HepG2 (cell line): ENCODE results near the gene CFAP70. TPM values are rescaled to one million over a fixed set of nuclear protein-coding genes. Genes with fewer than 3 reads are reported as not detected.

ENCODE experiments used
- ATAC-seq: fragments of 200-7000 bp; cut with Tn5 transposase; 3 replicates; pipeline ENCODE4 v1.9.1; 2020; ENCODE audit warnings: mild to moderate bottlenecking, moderate library complexity
- BruUV-seq: library from RNA; stranded (reverse); fragments of 400-500 nt; replicated peaks from 2 replicates; lab custom pipeline; 2021; lab: Mats Ljungman, UMichigan
- CTCF ChIA-PET: fragments of 300-600 bp; formaldehyde crosslinking; extraction: SDS; loops from one replicate; lab custom pipeline; 2021; ENCODE audit warnings: low total read pairs, inconsistent platforms, low intra/inter-chr PET ratio; lab: Yijun Ruan, JAX
- POLR2A ChIA-PET: fragments of 350-600 bp; sonication (Branson Sonifier 250); formaldehyde crosslinking; loops from one replicate; lab custom pipeline; 2020; ENCODE audit warnings: antibody characterized with exemption, inconsistent platforms; lab: Yijun Ruan, JAX
- DNase-seq: peaks from one replicate; pipeline ENCODE4 v3.0.0-alpha.2; 2015; ENCODE audit warnings: low spot score
- FAIRE-seq: peaks from 3 replicates; lab custom pipeline; 2011; peaks lifted over from hg19 to GRCh38; lab: Jason Lieb, UNC
- H2AFZ ChIP-seq: one replicate; pipeline ENCODE4 v1.6.1; 2011; ENCODE audit warnings: low read length, inconsistent platforms
- H3K27ac ChIP-seq: fragments of 300-600 bp; 3 replicates; pipeline ENCODE4 v1.8.0; 2011; ENCODE audit warnings: mixed run types, mild to moderate bottlenecking, mixed read lengths, low read length, inconsistent platforms; ENCODE audit not compliant: insufficient read depth; ENCODE audit errors: extremely low read length
- H3K27me3 ChIP-seq, 2 experiments: fragments of 200-600 bp in 1 of 2; 2 replicates in 1 of 2; 3 replicates in 1 of 2; pipeline versions ENCODE4 v1.6.0 to v1.8.0; 2011; ENCODE audit warnings: low read length in 2 of 2, mild to moderate bottlenecking in 2 of 2, moderate library complexity in 2 of 2, inconsistent platforms in 1 of 2; ENCODE audit not compliant: insufficient read depth in 2 of 2, control insufficient read depth in 1 of 2
- H3K36me3 ChIP-seq, 2 experiments: fragments of 200-600 bp in 1 of 2; replicated peaks in 1 of 2; 2 replicates in 1 of 2; 3 replicates in 1 of 2; pipeline versions ENCODE4 v1.5.1 to v1.8.0; 2011; ENCODE audit warnings: low read length in 2 of 2, inconsistent platforms in 1 of 2; ENCODE audit not compliant: insufficient read depth in 2 of 2, control insufficient read depth in 1 of 2
- H3K4me1 ChIP-seq: 2 replicates; pipeline ENCODE4 v1.5.1; 2012; ENCODE audit warnings: low read length, inconsistent platforms; ENCODE audit not compliant: insufficient read depth
- H3K4me2 ChIP-seq: 2 replicates; pipeline ENCODE4 v1.6.0; 2011; ENCODE audit warnings: low read depth, low read length, inconsistent platforms
- H3K4me3 ChIP-seq, 3 experiments: fragments of 200-600 bp in 1 of 3; sonication (generic), shearing (Covaris generic) in 1 of 3; replicated peaks in 1 of 3; 2 replicates each; pipeline ENCODE4 v1.5.1; 2011 to 2016; ENCODE audit warnings: low read length in 3 of 3, inconsistent platforms in 2 of 3, low read depth in 2 of 3, mild to moderate bottlenecking in 2 of 3, control low read depth in 1 of 3, mixed read lengths in 1 of 3; ENCODE audit not compliant: insufficient read depth in 1 of 3
- H3K79me2 ChIP-seq: one replicate; pipeline ENCODE4 v1.6.1; 2011; ENCODE audit warnings: low read length, inconsistent platforms; ENCODE audit not compliant: insufficient read depth
- H3K9ac ChIP-seq: 2 replicates; pipeline ENCODE4 v1.6.0; 2011; ENCODE audit warnings: mild to moderate bottlenecking, low read depth, low read length, inconsistent platforms; ENCODE audit not compliant: insufficient read depth
- H3K9me3 ChIP-seq: 2 replicates; pipeline ENCODE4 v1.5.1; 2012; ENCODE audit warnings: mild to moderate bottlenecking, low read length
- H4K20me1 ChIP-seq: 2 replicates; pipeline ENCODE4 v1.6.0; 2011; ENCODE audit warnings: inconsistent platforms, mild to moderate bottlenecking, low read length, moderate library complexity; ENCODE audit not compliant: insufficient read depth
- ATF1 ChIP-seq: IDR thresholded peaks from 2 replicates; pipeline ENCODE4 v1.6.1; 2016; ENCODE audit warnings: mild to moderate bottlenecking, control low read depth
- CENPX ChIP-seq: sonication (generic); formaldehyde crosslinking; IDR thresholded peaks from 2 replicates; pipeline ENCODE4 v1.9.0; 2021; ENCODE audit warnings: mild to moderate bottlenecking, missing genetic modification reagents, moderate library complexity
- FOXA1 ChIP-seq, 2 experiments: fragments of 450-650 bp in 1 of 2; sonication (generic) in 1 of 2; formaldehyde crosslinking in 1 of 2; IDR thresholded peaks; 2 replicates each; pipeline versions ENCODE4 v1.4.0 to v1.6.1; 2016 to 2020; ENCODE audit warnings: missing genetic modification reagents in 1 of 2
- HNF4A ChIP-seq: sonication (generic); formaldehyde crosslinking; IDR thresholded peaks from 2 replicates; pipeline ENCODE4 v1.4.0; 2020; ENCODE audit warnings: missing genetic modification reagents
- KDM5A ChIP-seq: fragments of 200-600 bp; sonication (generic); IDR thresholded peaks from 2 replicates; pipeline ENCODE4 v1.7.0; 2018; ENCODE audit warnings: antibody characterized with exemption, mild to moderate bottlenecking, low read length, borderline replicate concordance
- MEIS1 ChIP-seq: sonication (generic); formaldehyde crosslinking; IDR thresholded peaks from 2 replicates; pipeline ENCODE4 v1.9.0; 2021; ENCODE audit warnings: mild to moderate bottlenecking, missing genetic modification reagents, moderate library complexity, borderline replicate concordance
- MIER3 ChIP-seq: IDR thresholded peaks from 2 replicates; pipeline ENCODE4 v1.6.1; 2016; ENCODE audit warnings: missing compliant biosample characterization, borderline replicate concordance
- SNAI1 ChIP-seq: sonication (generic); formaldehyde crosslinking; IDR thresholded peaks from 2 replicates; pipeline ENCODE4 v1.5.0; 2020; ENCODE audit warnings: mild to moderate bottlenecking, missing genetic modification reagents, borderline replicate concordance
- SOX5 ChIP-seq: IDR thresholded peaks from 2 replicates; pipeline ENCODE4 v1.6.1; 2016; ENCODE audit warnings: borderline replicate concordance
- ZNF564 ChIP-seq: sonication (generic); formaldehyde crosslinking; IDR thresholded peaks from 2 replicates; pipeline ENCODE4 v1.8.1; 2023; ENCODE audit warnings: mild to moderate bottlenecking, missing genetic modification reagents
- ZNF598 ChIP-seq: sonication (generic); formaldehyde crosslinking; IDR thresholded peaks from 2 replicates; pipeline ENCODE4 v1.5.1; 2020; ENCODE audit warnings: mild to moderate bottlenecking, missing genetic modification reagents, borderline replicate concordance
- ZNF777 ChIP-seq: sonication (generic); formaldehyde crosslinking; IDR thresholded peaks from 2 replicates; pipeline ENCODE4 v1.4.0; 2020; ENCODE audit warnings: missing genetic modification reagents
- ZNF782 ChIP-seq: sonication (generic); formaldehyde crosslinking; IDR thresholded peaks from 2 replicates; pipeline ENCODE4 v1.4.0; 2020; ENCODE audit warnings: missing genetic modification reagents, mild to moderate bottlenecking, borderline replicate concordance
- ZNF883 ChIP-seq: sonication (generic); formaldehyde crosslinking; IDR thresholded peaks from 2 replicates; pipeline ENCODE4 v1.5.1; 2020; ENCODE audit warnings: mild to moderate bottlenecking, missing genetic modification reagents; ENCODE audit errors: not compliant biosample characterization
- ZSCAN21 ChIP-seq: sonication (generic); formaldehyde crosslinking; IDR thresholded peaks from 2 replicates; pipeline ENCODE4 v1.8.0; 2022; ENCODE audit warnings: mild to moderate bottlenecking, missing genetic modification reagents, moderate library complexity, borderline replicate concordance
- WGBS: methylation state at CpG from one replicate; pipeline ENCODE4 v1.1.6; 2017; ENCODE audit warnings: low lambda C conversion rate; 5-methylcytosine and 5-hydroxymethylcytosine counted together
- in situ Hi-C: cut with HindIII; loops from 2 replicates; pipeline ENCODE4 v1.10.0; 2017; ENCODE audit warnings: low pct_unique_long_range_greater_than_20kb; ENCODE audit not compliant: extremely low pct_ligation_motif_present
- intact Hi-C: fragments of 100-400 bp; cut with micrococcal nuclease; formaldehyde crosslinking; loops from one replicate; pipeline ENCODE4 v1.10.0; 2022; ENCODE audit not compliant: unreplicated experiment
- polyA plus RNA-seq, 8 experiments: library from polyadenylated mRNA; depleted of rRNA in 3 of 8; stranded (reverse) in 7 of 8; unstranded in 1 of 8; fragments of >200 nt; fragmentation: Illumina TruSeq in 4 of 8; extraction: Trizol in 4 of 8; gene quantifications; 2 replicates each; pipeline versions ENCODE4 v1.2.1 to v1.2.3, GENCODE V29; 2011 to 2016; ENCODE audit warnings: low read depth in 4 of 8, missing spikeins in 1 of 8, mixed read lengths in 1 of 8; ENCODE audit not compliant: insufficient read depth in 1 of 8
- total RNA-seq, 5 experiments: library from RNA; depleted of rRNA; stranded (reverse); fragments of >200 nt; fragmentation: Illumina TruSeq; extraction: Trizol; gene quantifications; 2 replicates each; pipeline ENCODE4 v1.2.3, GENCODE V29; 2016; ENCODE audit warnings: low read depth in 1 of 5
- TF ChIP-seq, protein P1 (sequence below), 2 experiments: fragments of 450-650 bp in 1 of 2; sonication (generic) in 1 of 2; formaldehyde crosslinking; IDR thresholded peaks; 2 replicates each; pipeline versions ENCODE4 v1.5.0 to v1.8.0; 2020 to 2022; ENCODE audit warnings: mild to moderate bottlenecking in 1 of 2, missing genetic modification reagents in 1 of 2
- TF ChIP-seq, protein P2 (sequence below): sonication (generic); formaldehyde crosslinking; IDR thresholded peaks from 2 replicates; pipeline ENCODE4 v1.5.0; 2020; ENCODE audit warnings: mild to moderate bottlenecking, missing genetic modification reagents
- TF ChIP-seq, protein P3 (sequence below): IDR thresholded peaks from 2 replicates; pipeline ENCODE4 v1.6.1; 2016; ENCODE audit warnings: low read depth
- TF ChIP-seq, protein P4 (sequence below): IDR thresholded peaks from 2 replicates; pipeline ENCODE4 v1.6.1; 2016

Gene CFAP70
- total and polyA plus RNA-seq, 2 of the 13 experiments (the other 11 are each of a cell fraction or from before 2014, with no cell fraction given) = 0.27 to 0.38 TPM

DNA sequence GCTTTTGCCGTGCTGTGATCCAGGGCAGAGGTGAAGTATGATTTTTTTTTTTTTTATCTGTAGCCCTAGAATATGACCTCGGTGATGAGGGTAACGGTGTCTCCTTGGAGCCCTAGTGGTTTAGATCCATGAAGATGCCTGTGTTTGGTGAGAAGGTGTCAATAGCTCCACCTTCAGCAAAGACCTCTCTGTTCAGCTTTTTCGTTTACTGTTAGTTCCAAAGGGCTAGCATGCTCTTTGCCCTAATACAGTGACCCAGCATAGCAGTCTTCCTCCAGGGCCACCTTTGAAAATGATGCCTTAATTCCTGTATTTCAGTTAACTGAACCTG lies 105.5 kb downstream of the CFAP70 start:
- FAIRE-seq (peak; percentile 97), ATAC-seq (peak; percentile 33), DNase-seq (peak; percentile 30)
- peaks cover 27% of the 10 kb centered on the region for H3K4me1 ChIP-seq
- H3K79me2 ChIP-seq = peaks cover 33% of the 10 kb centered on the region
- BruUV-seq = no TSS peak
- no peaks in the 10 kb centered on the region; a peak in 1 of 5 replicates for H3K27me3 ChIP-seq
- in situ Hi-C loops = loop anchor here (10.0 to 25.0 kb wide), 2 partner anchors 242 to 384 kb away; partner anchors contain the start of genes MYOZ1 and PPP3CB
- peaks cover 0 to 8% of the 10 kb centered on the region in 2 experiments; a peak in 2 of 5 replicates for H3K36me3 ChIP-seq
- WGBS = 0% methylated on average over 4 of the region's 4 CpGs
- peak overlapping the region; percentile 78 to 92 (median 84) for H3K4me3 ChIP-seq
- peak overlapping the region; percentile 95 for H3K4me2 ChIP-seq
- peak overlapping the region; percentile 88 for H3K27ac ChIP-seq
- intact Hi-C loops = no loop called here
- POLR2A ChIA-PET = interaction anchor here (0.9 to 2.9 kb wide), 2 partner anchors 10 to 160 kb away, joined by 6 to 21 read pairs; no protein-coding TSS in a partner anchor
- no peaks in the 10 kb centered on the region for H4K20me1 ChIP-seq
- peak overlapping the region; percentile 99 for H3K9ac ChIP-seq
- CTCF ChIA-PET = no interaction called here
- no peaks in the 10 kb centered on the region for H3K9me3 ChIP-seq
- peak overlapping the region; percentile 42 for H2AFZ ChIP-seq
- TF ChIP-seq ATF1 (CRISPR knock-in tag) (no peak), ZNF782 (CRISPR knock-in tag) (no peak), FOXA1 (IDR thresholded peaks at IDR 0.05) (no peak), FOXA1 (CRISPR knock-in tag; IDR thresholded peaks at IDR 0.05) (peak; percentile 10; the same call in 1 of the 2 replicates), ZNF598 (CRISPR knock-in tag) (no peak), HNF4A (CRISPR knock-in tag) (peak; percentile 44; the same call in 1 of the 2 replicates), ZNF777 (no peak), MIER3 (CRISPR knock-in tag) (no peak), ZSCAN21 (CRISPR knock-in tag) (no peak), KDM5A (no peak), MEIS1 (CRISPR knock-in tag) (no peak), CENPX (CRISPR knock-in tag) (no peak), SNAI1 (CRISPR knock-in tag) (no peak), ZNF564 (CRISPR knock-in tag) (no peak), SOX5 (CRISPR knock-in tag) (no peak), ZNF883 (CRISPR knock-in tag) (no peak)
- TF ChIP-seq, protein P1, sequence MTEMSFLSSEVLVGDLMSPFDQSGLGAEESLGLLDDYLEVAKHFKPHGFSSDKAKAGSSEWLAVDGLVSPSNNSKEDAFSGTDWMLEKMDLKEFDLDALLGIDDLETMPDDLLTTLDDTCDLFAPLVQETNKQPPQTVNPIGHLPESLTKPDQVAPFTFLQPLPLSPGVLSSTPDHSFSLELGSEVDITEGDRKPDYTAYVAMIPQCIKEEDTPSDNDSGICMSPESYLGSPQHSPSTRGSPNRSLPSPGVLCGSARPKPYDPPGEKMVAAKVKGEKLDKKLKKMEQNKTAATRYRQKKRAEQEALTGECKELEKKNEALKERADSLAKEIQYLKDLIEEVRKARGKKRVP (CRISPR knock-in tag; IDR thresholded peaks at IDR 0.05) = no peak
- TF ChIP-seq, protein P2, sequence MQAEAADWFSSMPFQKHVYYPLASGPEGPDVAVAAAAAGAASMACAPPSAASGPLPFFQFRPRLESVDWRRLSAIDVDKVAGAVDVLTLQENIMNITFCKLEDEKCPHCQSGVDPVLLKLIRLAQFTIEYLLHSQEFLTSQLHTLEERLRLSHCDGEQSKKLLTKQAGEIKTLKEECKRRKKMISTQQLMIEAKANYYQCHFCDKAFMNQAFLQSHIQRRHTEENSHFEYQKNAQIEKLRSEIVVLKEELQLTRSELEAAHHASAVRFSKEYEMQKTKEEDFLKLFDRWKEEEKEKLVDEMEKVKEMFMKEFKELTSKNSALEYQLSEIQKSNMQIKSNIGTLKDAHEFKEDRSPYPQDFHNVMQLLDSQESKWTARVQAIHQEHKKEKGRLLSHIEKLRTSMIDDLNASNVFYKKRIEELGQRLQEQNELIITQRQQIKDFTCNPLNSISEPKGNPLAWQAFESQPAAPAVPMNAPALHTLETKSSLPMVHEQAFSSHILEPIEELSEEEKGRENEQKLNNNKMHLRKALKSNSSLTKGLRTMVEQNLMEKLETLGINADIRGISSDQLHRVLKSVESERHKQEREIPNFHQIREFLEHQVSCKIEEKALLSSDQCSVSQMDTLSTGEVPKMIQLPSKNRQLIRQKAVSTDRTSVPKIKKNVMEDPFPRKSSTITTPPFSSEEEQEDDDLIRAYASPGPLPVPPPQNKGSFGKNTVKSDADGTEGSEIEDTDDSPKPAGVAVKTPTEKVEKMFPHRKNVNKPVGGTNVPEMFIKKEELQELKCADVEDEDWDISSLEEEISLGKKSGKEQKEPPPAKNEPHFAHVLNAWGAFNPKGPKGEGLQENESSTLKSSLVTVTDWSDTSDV (CRISPR knock-in tag) = no peak
- TF ChIP-seq, protein P3, sequence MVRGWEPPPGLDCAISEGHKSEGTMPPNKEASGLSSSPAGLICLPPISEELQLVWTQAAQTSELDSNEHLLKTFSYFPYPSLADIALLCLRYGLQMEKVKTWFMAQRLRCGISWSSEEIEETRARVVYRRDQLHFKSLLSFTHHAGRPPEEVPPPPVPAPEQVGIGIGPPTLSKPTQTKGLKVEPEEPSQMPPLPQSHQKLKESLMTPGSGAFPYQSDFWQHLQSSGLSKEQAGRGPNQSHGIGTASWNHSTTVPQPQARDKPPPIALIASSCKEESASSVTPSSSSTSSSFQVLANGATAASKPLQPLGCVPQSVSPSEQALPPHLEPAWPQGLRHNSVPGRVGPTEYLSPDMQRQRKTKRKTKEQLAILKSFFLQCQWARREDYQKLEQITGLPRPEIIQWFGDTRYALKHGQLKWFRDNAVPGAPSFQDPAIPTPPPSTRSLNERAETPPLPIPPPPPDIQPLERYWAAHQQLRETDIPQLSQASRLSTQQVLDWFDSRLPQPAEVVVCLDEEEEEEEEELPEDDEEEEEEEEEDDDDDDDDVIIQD (CRISPR knock-in tag) = no peak
- TF ChIP-seq, protein P4, sequence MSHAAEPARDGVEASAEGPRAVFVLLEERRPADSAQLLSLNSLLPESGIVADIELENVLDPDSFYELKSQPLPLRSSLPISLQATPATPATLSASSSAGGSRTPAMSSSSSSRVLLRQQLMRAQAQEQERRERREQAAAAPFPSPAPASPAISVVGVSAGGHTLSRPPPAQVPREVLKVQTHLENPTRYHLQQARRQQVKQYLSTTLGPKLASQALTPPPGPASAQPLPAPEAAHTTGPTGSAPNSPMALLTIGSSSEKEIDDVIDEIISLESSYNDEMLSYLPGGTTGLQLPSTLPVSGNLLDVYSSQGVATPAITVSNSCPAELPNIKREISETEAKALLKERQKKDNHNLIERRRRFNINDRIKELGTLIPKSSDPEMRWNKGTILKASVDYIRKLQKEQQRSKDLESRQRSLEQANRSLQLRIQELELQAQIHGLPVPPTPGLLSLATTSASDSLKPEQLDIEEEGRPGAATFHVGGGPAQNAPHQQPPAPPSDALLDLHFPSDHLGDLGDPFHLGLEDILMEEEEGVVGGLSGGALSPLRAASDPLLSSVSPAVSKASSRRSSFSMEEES = no peak
